Left cardiac atrium (tissue), 4 donors: ENCODE data around the gene TROAP. TPM values are rescaled to one million over a fixed set of nuclear protein-coding genes. Genes with fewer than 3 reads are reported as not detected.

Source experiments
- ATAC-seq, 2 donors: fragments of 200-7000 bp; cut with Tn5 transposase; one replicate each; pipeline ENCODE4 v1.9.1; 2020; ENCODE audit warnings: mild to moderate bottlenecking in 2 of 2, moderate library complexity in 2 of 2
- DNase-seq: peaks from one replicate; pipeline ENCODE4 v3.0.0-alpha.2; 2020
- intact Hi-C, 2 donors: fragments of 100-400 bp; cut with DNase I; formaldehyde crosslinking; loops; one replicate each; pipeline versions ENCODE4 v1.14.1 to v1.15.1; 2022 to 2023
- total RNA-seq, 2 donors: library from RNA; stranded (reverse); fragmentation: NEBNext Ultra II Directional; extraction: Animal tissue kit (Norgen Biotek cat#: 25700); gene quantifications; one replicate each; pipeline ENCODE4 v1.2.1, GENCODE V29; 2021
- donor health status: DM: no; HTN: yes; CAD: no.
- donor health status: DM: no; HTN: yes; CAD: no; lungs with severe emphysema.
- donor health status: DM: yes; HTN: yes; CAD: no.
- donor health status: Dilated cardiomyopathy.

The TROAP gene
- total RNA-seq, 2 donors from 2014 or later: 1.5 TPM; not detected in 1

DNA sequence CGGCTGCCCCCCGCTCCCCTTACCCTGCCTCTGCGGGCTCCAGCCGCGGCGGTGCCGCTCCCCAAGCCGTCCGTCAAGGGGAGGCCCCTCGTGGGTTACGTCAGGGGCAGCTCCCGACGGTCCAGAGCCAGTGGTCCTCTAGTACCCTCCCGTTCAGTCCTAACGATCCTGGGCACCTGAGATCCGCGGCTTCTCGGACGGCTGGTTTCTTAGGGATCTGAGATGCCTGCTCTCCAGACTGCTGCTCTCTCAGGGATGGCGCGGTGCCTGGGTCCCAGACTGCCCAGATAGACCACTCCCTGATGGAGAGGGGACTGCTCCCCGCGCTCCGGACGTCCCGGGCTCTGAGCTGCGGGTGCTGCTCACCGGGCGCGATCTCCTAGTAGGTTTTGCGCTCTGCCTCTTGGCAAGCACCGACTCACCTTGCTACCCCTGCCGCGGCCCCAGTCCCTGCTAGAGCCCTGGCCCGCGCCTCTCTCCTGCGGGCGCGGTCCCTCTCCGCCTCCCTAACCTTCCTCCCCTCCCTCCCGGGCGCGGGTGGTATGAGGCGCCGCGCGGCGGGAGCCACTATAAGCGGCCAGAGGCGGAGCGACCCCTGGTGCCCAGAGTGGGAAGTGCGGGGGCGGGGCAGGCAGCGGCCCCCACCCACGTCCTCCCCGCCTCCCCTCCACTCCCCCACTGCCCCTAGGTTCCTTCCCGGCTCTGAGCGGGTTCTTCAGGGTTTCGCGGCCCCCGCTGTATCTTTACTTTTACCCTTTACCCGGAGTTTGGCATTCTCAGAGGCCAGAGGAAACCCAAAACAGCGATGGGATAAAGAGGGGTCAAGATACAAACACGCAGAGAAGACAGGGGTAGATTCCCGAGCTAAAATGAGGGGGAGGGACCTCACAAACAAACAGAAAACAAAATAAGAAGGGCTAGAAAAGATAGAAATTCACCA is 13.9 kb downstream of the TROAP start, which contains the start of gene C1QL4:
TSS of gene C1QL4 (minus strand) at position 544 of the 940 bp plus-strand sequence. CDS start 711 bp downstream, outside the sequence.
- intact Hi-C loops: loop anchor here in 1 of 2 donors (5.0 kb wide), 1 partner anchor 50 kb away; no protein-coding TSS in a partner anchor
- peak; percentile 85 to 89 for ATAC-seq
- peak; percentile 87 for DNase-seq

GRCh38 chr12:49338830-49339463 is 15.9 kb downstream of the TROAP start:
- DNase-seq (no peak), ATAC-seq (no peak)
- intact Hi-C loops: loop anchor here in 1 of 2 donors (5.0 kb wide), 1 partner anchor 52 kb away; no protein-coding TSS in a partner anchor

- intact Hi-C loops: loop anchor here in 1 of 2 donors (5.0 kb wide), 1 partner anchor 52 kb away; no protein-coding TSS in a partner anchor
- DNase-seq: no peak
- no peak for ATAC-seq
These were observed 16.4 kb downstream of the TROAP start for GRCh38 chr12:49339464-49339861.

- ATAC-seq (no peak), DNase-seq (no peak)
- intact Hi-C loops: loop anchor here in 1 of 2 donors (10.0 kb wide), 1 partner anchor 45 kb away; the partner anchor contains the start of gene PRPH
These were observed 17.2 kb downstream of the TROAP start for GRCh38 chr12:49340095-49340870.

DNA sequence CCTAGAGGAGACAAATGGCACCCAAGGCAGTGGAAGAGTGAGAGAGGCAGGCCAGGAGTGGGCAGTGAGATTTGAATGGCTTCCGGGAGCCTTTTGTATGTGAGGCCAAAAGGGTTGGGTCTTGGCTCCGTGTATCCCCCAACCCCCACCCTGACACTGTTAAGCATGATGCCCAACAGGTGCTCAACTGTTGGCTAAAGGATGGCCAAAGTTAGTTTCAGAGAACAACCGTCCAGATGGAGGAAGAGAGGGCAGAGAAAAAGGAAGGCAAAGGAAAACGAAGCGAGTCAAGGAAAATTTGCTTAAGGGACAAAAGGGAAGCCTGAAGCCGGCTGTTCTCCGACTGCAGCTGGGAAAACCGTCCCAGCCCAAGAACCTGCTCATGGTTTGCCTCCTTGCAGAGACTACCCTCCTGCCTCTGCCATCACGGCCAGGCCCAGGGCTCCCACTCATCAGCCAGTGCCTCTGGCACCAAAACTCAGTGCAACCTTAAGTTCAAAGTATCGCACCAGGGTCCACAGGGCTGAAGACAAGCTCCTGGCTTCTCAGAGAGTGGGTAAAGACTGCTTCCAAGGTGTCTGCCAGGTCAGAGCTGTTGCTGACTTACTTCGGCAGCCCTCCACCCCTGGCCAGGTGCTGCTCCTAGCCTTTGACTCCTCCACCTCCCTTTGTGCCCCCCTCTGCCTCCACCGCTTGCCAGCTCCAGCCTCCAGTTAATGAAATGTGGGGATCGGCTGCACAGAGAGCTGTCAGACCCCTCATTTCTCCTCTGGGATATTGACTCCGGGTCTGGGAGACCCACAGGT is 18.1 kb downstream of the TROAP start:
- intact Hi-C loops: loop anchor here in 1 of 2 donors (10.0 kb wide), 1 partner anchor 46 kb away; the partner anchor contains the start of gene PRPH
- DNase-seq: no peak
- no peak for ATAC-seq

DNA sequence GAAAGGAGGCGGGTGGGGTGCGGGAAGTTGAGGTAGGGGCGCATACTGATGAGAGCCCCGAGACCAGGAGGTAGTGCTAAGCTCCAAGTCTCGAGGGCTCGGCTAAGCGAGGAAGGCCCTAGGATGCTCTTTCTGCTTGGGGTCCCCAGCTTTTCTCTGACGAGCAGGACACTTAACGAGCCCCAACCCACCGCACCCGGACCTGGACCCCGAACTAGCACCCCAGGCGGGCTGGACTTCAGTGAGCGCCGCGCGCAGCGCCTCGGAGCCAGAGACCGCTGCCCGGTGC is 18.7 kb downstream of the TROAP start:
- peak; percentile 29 for DNase-seq
- intact Hi-C loops: loop anchor here in 1 of 2 donors (10.0 kb wide), 1 partner anchor 47 kb away; the partner anchor contains the start of gene PRPH
- no peak for ATAC-seq

DNA sequence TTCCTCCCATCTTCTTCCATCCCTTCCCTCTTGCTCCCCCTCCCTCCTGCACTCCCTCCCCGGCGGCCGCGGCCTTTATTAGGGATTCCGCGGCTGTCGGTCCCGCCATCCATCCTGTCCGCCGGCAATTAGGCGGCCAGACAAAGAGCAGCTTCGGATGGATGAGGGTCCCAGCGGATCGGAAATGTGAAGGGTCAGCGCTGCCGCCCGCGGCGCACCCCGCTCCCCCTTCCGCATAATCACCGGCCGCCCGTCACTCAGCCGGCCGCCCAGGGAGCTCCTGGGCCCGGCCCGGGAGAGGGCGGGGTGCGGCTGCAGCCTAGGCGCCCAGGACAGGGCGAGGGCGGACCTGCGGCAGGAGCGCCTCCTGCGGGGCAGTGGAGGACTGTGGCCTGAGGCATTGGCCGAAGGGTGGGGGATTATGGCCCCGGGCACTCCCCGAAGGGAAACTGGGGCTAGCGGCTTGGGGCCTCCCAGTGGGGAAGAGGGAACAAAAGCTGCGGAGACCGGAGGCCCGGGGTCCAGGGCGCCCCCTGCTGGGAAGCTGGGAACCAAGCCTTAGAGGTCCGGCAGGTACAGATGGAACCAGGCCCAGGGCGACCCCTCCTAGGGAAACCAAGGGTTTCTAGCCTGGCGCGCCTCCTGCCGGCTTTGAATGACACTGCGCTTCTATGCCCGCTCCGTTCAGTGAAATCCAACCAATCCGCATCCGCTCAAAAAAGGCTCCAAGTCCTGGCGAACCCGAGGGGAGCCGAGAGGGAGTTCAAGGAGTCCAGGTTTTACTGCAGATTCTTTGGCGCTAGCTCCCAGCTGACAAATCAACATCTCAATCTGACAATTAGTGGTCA is 19.2 kb downstream of the TROAP start:
- ATAC-seq (peak; percentile 58 to 69), DNase-seq (peak; percentile 81)
- intact Hi-C loops: loop anchor here in 1 of 2 donors (10.0 kb wide), 1 partner anchor 47 kb away; the partner anchor contains the start of gene PRPH

DNA sequence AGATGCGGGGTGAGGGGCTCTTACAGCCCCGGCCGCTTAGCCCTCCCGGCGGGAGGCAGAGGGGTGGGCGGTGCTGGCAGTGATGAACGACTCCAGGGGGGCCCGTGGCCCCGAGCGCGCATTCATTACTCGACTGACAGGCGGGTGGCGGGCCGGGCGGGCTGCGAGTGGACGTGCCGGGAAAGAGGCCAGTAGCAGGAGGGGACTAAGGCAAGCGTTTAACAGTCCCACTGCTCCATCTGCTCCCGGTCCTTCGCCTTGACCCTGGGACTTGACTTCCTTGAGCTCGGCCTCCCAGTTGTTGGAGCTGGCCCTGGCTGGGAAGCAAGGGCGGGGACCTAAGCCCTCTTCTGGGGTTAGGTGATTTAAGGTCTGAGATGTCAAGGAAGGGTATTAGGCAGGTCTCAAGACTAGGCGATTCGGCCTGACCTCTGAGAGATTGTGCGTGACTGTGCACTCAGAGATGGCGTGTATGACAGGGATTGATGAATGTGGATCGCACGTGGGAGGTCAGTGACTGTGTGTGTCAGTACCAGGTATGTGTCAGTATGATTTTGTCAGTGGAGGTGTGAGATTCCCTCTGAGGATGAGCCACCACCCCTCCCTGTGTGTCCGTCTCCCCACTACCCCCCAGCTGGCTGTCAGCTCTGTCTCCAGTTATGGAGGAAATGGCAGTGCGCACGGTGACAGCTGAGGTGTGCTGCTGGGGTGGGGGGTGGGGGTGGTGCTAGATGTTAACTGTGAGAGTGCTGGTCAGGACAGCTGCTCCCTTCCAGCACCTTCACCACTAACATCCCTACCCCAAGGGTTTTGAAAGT is 20.1 kb downstream of the TROAP start:
- intact Hi-C loops: loop anchor here in 1 of 2 donors (10.0 kb wide), 1 partner anchor 48 kb away; the partner anchor contains the start of gene PRPH
- ATAC-seq (no peak), DNase-seq (peak; percentile 38)

DNA sequence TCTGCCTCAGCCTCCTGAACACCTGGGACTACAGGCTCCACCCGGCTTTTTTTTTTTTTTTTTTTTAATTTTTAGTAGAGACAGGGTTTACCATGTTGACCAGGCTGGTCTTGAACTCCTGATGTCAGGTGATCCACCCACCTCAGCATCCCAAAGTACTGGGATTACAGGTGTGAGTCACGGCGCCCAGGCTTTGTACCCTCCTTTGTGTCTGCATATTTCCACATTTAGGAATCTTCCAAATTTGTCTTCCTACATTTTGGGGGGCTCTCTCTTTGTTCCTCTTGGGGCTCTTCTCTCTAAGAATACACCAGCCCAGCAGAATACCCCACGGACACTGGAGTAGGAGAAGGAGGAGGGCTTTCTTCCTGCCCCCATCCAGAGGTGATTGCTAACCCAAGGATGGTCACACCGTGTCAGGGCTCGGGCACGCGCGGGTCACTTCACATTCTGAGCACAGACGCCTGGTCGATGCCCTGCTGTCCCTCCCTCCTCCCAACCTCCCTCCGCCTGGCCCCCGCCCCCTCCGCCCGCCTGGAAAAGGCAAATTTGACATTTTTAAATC is 21.5 kb downstream of the TROAP start:
- DNase-seq (no peak), ATAC-seq (no peak)
- intact Hi-C loops: loop anchor here in 1 of 2 donors (10.0 kb wide), 1 partner anchor 50 kb away; the partner anchor contains the start of gene PRPH

DNA sequence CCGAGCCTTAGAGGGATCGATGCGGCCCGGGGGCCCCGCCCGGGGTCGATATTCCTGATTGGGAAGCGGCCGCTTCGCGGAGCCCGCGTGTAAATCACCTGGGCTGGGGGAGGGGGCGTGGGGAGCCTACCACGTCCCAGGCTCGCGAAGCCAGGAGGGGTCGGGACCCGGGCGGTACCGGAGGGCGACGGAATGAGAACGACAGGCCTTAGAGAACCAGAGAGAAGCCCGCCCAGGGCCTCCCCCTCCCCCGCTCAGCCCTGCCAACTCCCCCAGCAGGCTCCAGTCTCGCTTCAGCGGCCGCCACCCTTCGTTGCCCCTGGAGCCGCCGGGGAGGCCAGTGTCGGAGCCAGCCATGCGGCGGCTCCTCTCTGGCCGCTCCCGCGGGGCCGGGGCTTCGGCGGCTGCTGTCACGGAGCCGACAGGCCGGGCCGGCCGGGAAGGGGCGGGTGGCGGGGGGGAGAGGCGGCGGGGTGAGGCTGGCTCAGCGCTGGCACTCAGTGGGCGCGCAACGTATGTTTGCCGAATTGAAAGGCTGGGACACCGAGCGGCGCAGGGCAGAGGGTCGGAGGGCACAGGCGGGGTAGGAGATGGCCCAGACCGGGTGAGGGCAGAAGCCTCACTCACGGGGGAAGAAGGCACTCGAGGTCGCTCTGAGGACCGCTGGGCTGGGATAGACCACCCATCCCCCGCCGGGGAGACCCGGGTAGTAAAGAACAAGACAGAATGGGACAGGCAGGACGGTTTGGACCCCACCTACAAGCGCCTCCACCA is 22.2 kb downstream of the TROAP start:
- intact Hi-C loops: loop anchor here in 1 of 2 donors (10.0 kb wide), 1 partner anchor 50 kb away; the partner anchor contains the start of gene PRPH
- ATAC-seq (no peak), DNase-seq (peak; percentile 38)

DNA sequence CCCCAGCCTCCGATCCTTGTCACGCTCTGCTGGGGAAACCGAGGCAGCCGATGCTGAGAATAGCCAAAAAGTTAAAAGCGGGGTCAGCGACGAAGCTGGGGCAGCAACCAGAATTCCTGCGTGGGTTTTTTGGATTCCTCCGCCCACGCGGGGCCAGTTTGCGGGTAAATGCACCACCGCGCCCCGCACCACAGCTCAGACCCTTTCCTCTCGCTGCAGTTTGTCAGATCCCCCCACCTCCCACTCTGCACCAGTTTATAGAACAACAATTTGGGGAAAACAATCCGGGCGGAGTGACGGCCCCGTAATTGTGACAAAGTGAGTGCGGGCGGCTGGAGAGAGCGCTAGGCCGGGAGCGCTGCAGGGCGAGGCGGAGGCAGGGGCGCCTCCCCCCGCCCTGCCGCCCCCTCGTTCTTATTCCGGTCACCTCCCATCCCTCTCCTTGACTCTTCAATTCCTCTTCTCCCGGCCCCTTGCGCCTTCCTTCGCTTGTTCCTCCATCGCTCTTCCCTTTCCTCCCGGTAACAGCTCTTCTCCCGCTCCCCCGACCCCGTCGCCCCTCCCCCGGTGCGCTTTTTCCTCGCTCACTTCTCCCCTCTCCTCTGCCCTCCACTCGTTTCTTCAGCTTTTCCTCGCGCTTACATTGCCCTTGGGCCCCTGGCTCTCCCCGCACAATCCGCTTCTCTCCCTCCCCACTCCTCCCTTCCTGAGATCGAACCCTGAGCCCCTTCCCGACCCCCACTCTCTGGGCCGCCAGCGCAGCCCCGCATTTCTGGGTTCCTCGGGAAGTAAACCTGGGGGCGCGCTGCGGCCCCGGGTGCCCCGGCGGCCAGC is 23.0 kb downstream of the TROAP start:
- no peak for DNase-seq
- intact Hi-C loops: loop anchor here in 1 of 2 donors (10.0 kb wide), 1 partner anchor 51 kb away; the partner anchor contains the start of gene PRPH
- no peak for ATAC-seq

GRCh38 chr12:49346659-49347310 is 23.7 kb downstream of the TROAP start, which contains the start of gene DNAJC22:
Gene DNAJC22 (plus strand): TSS chr12:49346888. CDS start chr12:49348873, 1,985 bp downstream.
- intact Hi-C loops: loop anchor here in 1 of 2 donors (10.0 kb wide), 1 partner anchor 52 kb away; the partner anchor contains the start of gene PRPH
- ATAC-seq (peak in 1 of 2 donors; percentile 5), DNase-seq (no peak)
